VCaP (cell line): ENCODE measurements around the gene SPG7.
"Not testable (repeated sequence)": the region's sequence is repeated elsewhere in the genome, so short reads cannot be mapped to it uniquely, and the experiment has no call there.

ENCODE experiments used
- H3K27ac ChIP-seq: fragments of 450-650 bp; 2 replicates; pipeline ENCODE4 v1.5.1; 2017
- TF ChIP-seq, protein P1 (sequence below): fragments of 450-650 bp; conservative IDR thresholded peaks from 2 replicates; pipeline ENCODE4 v1.5.1; 2017; ENCODE audit warnings: mild to moderate bottlenecking, moderate library complexity

SPG7 gene

DNA sequence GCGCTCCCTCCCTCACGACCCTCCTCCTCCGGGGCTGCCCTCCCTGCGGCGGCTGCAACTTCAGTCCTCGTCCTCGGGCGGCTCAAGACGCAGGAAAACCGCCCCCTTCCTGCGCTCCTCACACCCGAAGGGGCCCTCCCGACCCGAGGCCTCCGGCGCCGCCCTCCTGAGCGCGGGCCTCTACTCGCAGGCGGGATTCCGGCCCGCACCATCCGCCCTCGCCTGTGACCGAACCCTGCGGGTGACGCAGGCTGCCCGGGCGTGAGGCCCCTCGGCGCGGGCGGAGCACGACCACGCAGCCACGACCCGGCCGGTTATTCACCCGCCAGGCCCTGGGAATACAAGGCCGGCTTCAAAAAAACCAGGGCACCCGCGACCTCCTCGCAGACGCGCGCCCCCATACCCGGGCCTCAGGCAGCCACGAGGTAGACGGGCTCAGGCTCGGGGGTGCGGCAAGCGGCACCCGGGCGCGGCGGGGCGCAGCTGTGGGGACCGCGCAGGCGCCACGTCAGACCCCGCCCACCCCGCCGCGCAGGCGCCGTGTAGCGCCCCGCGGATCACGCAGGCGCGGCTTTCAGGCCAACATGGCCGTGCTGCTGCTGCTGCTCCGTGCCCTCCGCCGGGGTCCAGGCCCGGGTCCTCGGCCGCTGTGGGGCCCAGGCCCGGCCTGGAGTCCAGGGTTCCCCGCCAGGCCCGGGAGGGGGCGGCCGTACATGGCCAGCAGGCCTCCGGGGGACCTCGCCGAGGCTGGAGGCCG lies at the start of gene SPG7:
Gene SPG7, plus strand, starts transcription at position 570 of the 757 bp plus-strand sequence. Its CDS starts 15 bp downstream, at position 585.
- TF ChIP-seq, protein P1, sequence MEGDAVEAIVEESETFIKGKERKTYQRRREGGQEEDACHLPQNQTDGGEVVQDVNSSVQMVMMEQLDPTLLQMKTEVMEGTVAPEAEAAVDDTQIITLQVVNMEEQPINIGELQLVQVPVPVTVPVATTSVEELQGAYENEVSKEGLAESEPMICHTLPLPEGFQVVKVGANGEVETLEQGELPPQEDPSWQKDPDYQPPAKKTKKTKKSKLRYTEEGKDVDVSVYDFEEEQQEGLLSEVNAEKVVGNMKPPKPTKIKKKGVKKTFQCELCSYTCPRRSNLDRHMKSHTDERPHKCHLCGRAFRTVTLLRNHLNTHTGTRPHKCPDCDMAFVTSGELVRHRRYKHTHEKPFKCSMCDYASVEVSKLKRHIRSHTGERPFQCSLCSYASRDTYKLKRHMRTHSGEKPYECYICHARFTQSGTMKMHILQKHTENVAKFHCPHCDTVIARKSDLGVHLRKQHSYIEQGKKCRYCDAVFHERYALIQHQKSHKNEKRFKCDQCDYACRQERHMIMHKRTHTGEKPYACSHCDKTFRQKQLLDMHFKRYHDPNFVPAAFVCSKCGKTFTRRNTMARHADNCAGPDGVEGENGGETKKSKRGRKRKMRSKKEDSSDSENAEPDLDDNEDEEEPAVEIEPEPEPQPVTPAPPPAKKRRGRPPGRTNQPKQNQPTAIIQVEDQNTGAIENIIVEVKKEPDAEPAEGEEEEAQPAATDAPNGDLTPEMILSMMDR, result no peak
- H3K27ac ChIP-seq, result peak within 1 kb of the TSS; percentile 65

DNA sequence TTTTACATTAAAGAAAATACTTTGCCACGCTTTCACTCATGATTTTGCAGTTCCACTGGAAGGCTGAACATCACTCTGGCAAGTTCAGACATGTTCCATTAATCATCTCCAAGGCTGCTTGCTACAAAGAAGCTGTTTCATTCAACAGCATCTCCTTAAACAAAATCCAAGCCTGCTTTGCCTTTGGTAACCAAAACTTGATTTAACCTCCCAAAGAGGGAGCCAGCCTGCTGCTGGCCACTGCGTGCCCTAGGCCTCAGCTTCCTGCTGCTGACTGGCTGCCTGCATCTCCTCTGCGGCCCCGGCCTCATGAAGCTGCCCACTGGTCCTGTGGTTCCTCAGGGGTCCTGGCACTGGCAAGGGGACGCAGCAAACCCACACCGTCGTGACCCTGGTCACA lies 49.7 kb upstream of the SPG7 start:
- H3K27ac ChIP-seq, result no peak overlapping the region
- TF ChIP-seq, protein P1, result no peak

DNA sequence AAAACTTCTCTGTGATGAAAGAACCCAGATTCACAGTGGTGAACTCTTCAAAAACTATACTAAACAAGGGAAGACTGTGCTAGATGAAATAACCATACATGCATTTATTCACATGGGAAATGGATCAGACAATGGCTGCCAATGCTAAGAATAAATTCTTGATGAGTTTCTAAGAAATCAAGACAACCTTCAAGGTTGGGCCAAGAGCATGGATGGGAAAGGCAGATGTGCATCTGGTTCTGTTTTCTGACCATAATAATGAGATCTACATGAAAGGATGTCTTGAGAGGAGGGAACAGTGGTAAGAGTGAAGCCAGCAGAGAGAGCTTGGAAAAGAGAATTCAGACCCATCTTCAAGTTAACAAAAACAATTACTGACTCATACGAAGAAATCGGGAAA lies 49.2 kb upstream of the SPG7 start:
- no peak overlapping the region for H3K27ac ChIP-seq
- TF ChIP-seq, protein P1, result no peak

DNA sequence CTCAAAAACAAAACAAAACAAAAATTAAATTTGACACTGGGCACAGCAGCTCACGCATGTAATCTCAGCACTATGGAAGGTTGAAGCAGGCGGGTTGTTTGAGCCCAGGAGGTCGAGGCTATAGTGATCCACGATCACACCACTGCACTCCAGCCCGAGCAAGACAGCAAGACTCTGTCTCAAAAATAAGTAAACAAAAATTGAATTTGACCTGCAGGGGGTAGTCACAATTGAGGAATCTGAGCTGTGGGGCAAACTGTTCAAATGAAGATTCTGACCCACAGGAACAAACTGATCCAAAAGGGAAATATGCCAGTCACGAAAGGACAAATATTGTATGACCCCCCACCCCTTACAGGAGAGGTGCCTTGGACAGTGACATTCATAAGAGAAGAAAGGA lies 47.6 kb upstream of the SPG7 start:
- no peak overlapping the region for H3K27ac ChIP-seq
- TF ChIP-seq, protein P1, result no peak

DNA sequence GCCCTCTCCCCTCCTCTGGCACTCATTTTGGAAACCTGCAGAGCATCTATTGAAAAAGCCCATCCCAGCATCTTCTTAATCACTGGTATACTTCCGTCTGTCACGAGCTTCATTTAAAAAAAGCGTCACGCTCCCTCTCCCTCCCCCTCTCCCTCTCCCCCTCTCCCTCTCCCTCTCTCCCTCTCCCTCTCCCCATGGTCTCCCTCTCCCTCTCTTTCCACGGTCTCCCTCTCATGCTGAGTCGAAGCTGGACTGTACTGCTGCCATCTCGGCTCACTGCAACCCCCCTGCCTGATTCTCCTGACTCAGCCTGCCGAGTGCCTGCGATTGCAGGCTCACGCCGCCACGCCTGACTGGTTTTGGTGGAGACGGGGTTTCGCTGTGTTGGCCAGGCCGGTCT lies 46.3 kb upstream of the SPG7 start:
- not testable (repeated sequence) for H3K27ac ChIP-seq

DNA sequence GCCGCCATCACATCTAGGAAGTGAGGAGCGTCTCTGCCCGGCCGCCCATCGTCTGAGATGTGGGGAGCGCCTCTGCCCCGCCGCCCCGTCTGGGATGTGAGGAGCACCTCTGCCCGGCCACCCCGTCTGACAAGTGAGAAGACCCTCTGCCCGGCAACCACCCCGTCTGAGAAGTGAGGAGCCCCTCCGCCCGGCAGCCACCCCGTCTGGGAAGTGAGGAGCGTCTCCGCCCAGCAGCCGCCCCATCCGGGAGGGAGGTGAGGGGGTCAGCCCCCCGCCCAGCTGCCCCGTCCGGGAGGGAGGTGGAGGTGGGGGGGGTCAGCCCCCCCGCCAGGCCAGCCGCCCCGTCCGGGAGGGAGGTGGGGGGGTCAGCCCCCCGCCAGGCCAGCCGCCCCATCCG lies 45.6 kb upstream of the SPG7 start:
- H3K27ac ChIP-seq, result not testable (repeated sequence)

DNA sequence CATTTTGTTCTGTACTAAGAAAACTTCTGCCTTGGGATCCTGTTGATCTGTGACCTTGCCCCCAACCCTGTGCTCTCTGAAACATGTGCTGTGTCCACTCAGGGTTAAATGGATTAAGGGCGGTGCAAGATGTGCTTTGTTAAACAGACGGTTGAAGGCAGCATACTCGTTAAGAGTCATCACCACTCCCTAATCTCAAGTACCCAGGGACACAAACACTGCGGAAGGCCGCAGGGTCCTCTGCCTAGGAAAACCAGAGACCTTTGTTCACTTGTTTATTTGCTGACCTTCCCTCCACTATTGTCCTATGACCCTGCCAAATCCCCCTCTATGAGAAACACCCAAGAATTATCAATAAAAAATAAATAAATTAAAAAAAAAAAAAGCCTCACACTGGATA lies 44.9 kb upstream of the SPG7 start:
- not testable (repeated sequence) for H3K27ac ChIP-seq

DNA sequence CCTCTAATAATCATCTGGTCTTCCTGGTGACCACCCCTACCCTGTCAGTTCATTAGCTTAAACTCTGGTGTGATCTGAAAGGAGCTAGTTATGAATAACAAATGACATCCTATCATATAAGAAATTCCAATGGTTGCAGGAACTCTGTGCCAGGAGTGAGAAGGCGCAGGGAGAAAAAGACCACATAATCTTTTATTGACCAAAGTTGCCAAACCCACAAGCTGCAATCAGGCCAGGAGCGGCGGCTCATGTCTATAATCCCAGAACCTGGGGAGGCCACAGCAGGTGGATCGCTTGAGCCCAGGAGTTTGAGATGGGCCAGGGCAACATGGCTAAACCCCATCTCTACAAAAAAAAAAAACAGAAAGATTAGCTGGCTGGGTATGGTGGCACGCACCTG lies 41.3 kb upstream of the SPG7 start:
- no peak overlapping the region for H3K27ac ChIP-seq
- TF ChIP-seq, protein P1, result no peak

DNA sequence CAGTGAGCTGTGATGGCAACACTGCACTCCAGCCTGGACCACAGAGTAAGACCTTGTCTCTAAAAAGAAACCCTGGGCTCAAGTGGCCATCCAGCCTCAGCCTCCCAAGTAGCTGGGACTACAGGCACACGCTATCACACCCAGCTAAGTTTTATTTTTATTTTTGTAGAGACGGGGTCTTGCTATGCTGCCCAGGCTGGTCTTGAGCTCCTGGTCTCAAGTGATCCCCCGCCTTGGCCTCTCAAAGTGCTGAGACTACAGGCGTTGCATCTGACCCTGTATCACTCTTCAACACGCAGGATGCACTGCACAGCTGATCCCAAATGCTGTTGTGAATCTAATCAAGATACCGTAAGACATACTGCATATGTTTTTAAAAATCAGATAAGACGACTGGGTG lies 40.8 kb upstream of the SPG7 start:
- TF ChIP-seq, protein P1, result no peak
- H3K27ac ChIP-seq, result no peak overlapping the region
